GM12875 (cell line): ENCODE measurements around the gene SLC6A8.

ENCODE experiments used
- H3K4me3 ChIP-seq: one replicate; pipeline ENCODE4 v1.5.1; 2011; ENCODE audit warnings: low read depth, low read length, control low read depth
- CTCF ChIP-seq: IDR thresholded peaks from 2 replicates; pipeline ENCODE4 v1.5.1; 2011; ENCODE audit warnings: low read depth, mild to moderate bottlenecking, control low read depth, inconsistent platforms, low read length, moderate library complexity, borderline replicate concordance; ENCODE audit not compliant: insufficient read depth

SLC6A8 gene

GRCh38 chrX:153670748-153671588 lies 16.8 kb upstream of the SLC6A8 start:
- no peak for TF ChIP-seq CTCF

DNA sequence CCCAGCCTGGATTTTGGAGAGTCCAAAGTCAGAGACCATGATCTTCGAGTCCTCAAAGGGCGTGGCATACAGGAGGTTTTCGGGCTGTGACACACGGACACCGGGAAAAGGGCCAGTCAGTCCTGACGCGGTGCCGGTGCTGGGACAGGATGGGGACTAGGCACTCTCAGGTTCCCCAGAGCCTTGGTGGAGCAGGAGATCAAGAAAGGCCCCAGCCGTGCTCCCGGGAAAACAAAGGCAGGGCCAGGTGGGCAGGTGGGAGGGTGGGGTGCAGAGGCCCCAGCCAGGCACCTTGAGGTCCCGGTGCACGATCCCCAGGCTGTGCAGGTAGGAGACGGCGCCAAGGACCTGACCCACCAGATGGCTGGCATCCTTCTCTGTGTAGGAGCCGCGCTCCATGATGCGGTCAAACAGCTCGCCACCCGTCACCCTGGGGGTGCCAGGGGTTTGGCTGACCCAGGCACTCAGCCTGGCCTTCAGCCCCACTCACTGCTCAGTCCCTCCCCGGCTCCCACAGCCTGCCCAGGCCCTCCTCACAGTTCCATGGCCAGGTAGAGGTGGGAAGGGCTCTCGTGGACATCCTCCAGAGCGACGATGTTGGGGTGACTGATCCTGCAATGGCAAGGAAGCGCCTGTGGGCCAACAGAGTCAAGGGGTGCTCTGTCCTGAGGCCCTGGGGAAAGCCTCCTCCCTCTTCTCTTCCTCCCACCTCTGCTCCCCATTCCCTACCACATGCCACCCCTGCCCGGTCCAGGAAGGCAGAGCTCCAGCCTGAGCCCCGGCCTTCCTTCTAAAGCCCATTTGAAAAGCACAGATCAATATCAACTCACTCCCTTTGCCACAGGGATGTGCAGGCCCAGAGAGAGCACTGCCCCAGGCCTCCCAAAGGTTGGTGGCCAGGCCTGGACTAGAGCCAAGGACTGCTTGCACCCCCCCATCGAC lies 15.9 kb upstream of the SLC6A8 start:
- H3K4me3 ChIP-seq: no peak overlapping the region
- TF ChIP-seq CTCF: no peak

More at GRCh38 chrX:153670748-153671588, 16.8 kb upstream of the SLC6A8 start:
- H3K4me3 ChIP-seq: no peak overlapping the region

- no peak for TF ChIP-seq CTCF
- H3K4me3 ChIP-seq: no peak overlapping the region
Observed at GRCh38 chrX:153672531-153673427, 14.9 kb upstream of the SLC6A8 start.

- no peak for TF ChIP-seq CTCF
- H3K4me3 ChIP-seq: no peak within 1 kb of the TSS
Observed at GRCh38 chrX:153673428-153674218, 14.1 kb upstream of the SLC6A8 start, which contains the start of gene PNCK. TSS of gene PNCK (minus strand) at chrX:153673813. CDS start at chrX:153673076, 737 bp downstream.

GRCh38 chrX:153674219-153674851 lies 13.4 kb upstream of the SLC6A8 start:
- H3K4me3 ChIP-seq: no peak overlapping the region
- TF ChIP-seq CTCF: no peak
